GM12891 (cell line): ENCODE results near the gene KIAA1614.

Experiments
- PAX5 ChIP-seq: IDR thresholded peaks from 2 replicates; pipeline ENCODE4 v1.6.1; 2011; ENCODE audit warnings: low read length, moderate library complexity, mild to moderate bottlenecking; ENCODE audit not compliant: insufficient read depth, severe bottlenecking
- POLR2A ChIP-seq: IDR thresholded peaks from 2 replicates; pipeline ENCODE4 v1.6.1; 2011; ENCODE audit warnings: low read depth, low read length, control low read depth
- POLR2AphosphoS5 ChIP-seq: IDR thresholded peaks from 2 replicates; pipeline ENCODE4 v1.6.1; 2011; ENCODE audit warnings: low read depth, low read length, control low read depth
- POU2F2 ChIP-seq: IDR thresholded peaks from 2 replicates; pipeline ENCODE4 v1.6.1; 2011; ENCODE audit warnings: low read depth, mild to moderate bottlenecking, control low read depth, low read length, moderate library complexity
- SPI1 ChIP-seq: IDR thresholded peaks from 2 replicates; pipeline ENCODE4 v1.6.1; 2011; ENCODE audit warnings: low read depth, low read length, control low read depth
- TAF1 ChIP-seq: IDR thresholded peaks from 2 replicates; pipeline ENCODE4 v1.6.1; 2011; ENCODE audit warnings: low read depth, low read length, control low read depth

DNA sequence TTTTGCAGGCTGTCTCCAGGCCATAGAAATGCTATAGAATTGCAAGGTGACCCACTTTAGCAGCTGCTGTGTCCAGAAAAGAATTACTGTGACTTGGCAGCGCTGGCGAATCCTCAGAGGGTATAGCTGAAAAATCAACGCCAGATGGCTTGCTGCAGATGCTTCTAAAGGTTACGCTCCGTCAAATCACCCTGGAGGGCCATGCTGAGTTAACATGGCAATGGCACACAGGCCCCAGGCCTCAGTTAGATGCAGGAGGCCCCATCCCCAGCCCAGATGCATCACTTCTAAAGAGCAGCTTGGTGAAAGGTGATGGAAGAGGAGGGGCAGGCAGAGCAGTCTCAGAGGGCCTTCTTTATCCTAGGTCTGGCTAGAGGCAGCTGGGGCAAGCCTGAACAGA lies 18.0 kb downstream of the KIAA1614 start:
- no peak for TF ChIP-seq SPI1
- TF ChIP-seq POLR2A, result no peak
- TF ChIP-seq POLR2AphosphoS5, result no peak
- TF ChIP-seq PAX5, result no peak
- no peak for TF ChIP-seq POU2F2
- no peak for TF ChIP-seq TAF1
